SK-N-SH (cell line): ENCODE measurements around the gene THSD4. TPM values are rescaled to one million over a fixed set of nuclear protein-coding genes. Genes with fewer than 3 reads are reported as not detected.

ENCODE experiments used
- CTCF ChIA-PET: fragments of 300-600, 350-600 bp; formaldehyde crosslinking; extraction: SDS; loops from one replicate; lab custom pipeline; 2021; lab: Yijun Ruan, JAX
- POLR2A ChIA-PET: fragments of 350-600 bp; sonication (Branson Sonifier 250); formaldehyde crosslinking; extraction: SDS; loops from one replicate; lab custom pipeline; 2020; ENCODE audit warnings: antibody characterized with exemption, inconsistent platforms; lab: Yijun Ruan, JAX
- DNase-seq: peaks from one replicate; pipeline ENCODE4 v3.0.0; 2012
- H2AFZ ChIP-seq: fragments of 200-600 bp; sonication (generic); 2 replicates; pipeline ENCODE4 v1.8.1; 2016; ENCODE audit warnings: antibody characterized with exemption, mild to moderate bottlenecking, low read depth
- H3F3A ChIP-seq: fragments of 200-600 bp; sonication (generic); replicated peaks from 2 replicates; pipeline ENCODE3; 2016; ENCODE audit warnings: antibody characterized with exemption, mild to moderate bottlenecking; ENCODE audit not compliant: insufficient read depth
- H3K27ac ChIP-seq, 2 experiments: fragments of 200-500 bp in 1 of 2; fragments of 200-600 bp in 1 of 2; sonication (Bioruptor generic) in 1 of 2; sonication (generic), shearing (Covaris generic) in 1 of 2; 2 replicates each; pipeline versions ENCODE4 v1.5.1 to v1.6.1; 2014 to 2016; ENCODE audit warnings: low read depth in 2 of 2, inconsistent platforms in 1 of 2, low read length in 1 of 2, mild to moderate bottlenecking in 1 of 2, mixed read lengths in 1 of 2
- H3K27me3 ChIP-seq: fragments of 200-600 bp; sonication (generic), shearing (Covaris generic); 2 replicates; pipeline ENCODE4 v1.6.1; 2016; ENCODE audit warnings: mixed run types; ENCODE audit not compliant: insufficient read depth
- H3K36me3 ChIP-seq, 2 experiments: fragments of 200-500 bp in 1 of 2; fragments of 200-600 bp in 1 of 2; sonication (Bioruptor generic) in 1 of 2; sonication (generic) in 1 of 2; replicated peaks in 1 of 2; 2 replicates each; pipeline versions ENCODE3 to v1.5.1; 2014 to 2016; ENCODE audit warnings: low read length in 1 of 2, mild to moderate bottlenecking in 1 of 2; ENCODE audit not compliant: insufficient read depth in 2 of 2, control insufficient read depth in 1 of 2
- H3K4me1 ChIP-seq, 2 experiments: fragments of 200-500 bp in 1 of 2; fragments of 200-600 bp in 1 of 2; sonication (Bioruptor generic) in 1 of 2; sonication (generic), shearing (Covaris generic) in 1 of 2; 2 replicates each; pipeline versions ENCODE4 v1.5.1 to v1.6.1; 2014 to 2016; ENCODE audit warnings: low read depth in 1 of 2, low read length in 1 of 2, mixed run types in 1 of 2; ENCODE audit not compliant: insufficient read depth in 2 of 2, control insufficient read depth in 1 of 2
- H3K4me2 ChIP-seq: fragments of 200-600 bp; sonication (generic), shearing (Covaris generic); 2 replicates; pipeline ENCODE4 v1.6.1; 2017; ENCODE audit warnings: mixed run types
- H3K4me3 ChIP-seq, 2 experiments: fragments of 200-500 bp in 1 of 2; fragments of 200-600 bp in 1 of 2; sonication (Bioruptor generic) in 1 of 2; sonication (generic), shearing (Covaris generic) in 1 of 2; 2 replicates each; pipeline versions ENCODE4 v1.5.1 to v1.8.1; 2014 to 2016; ENCODE audit warnings: low read depth in 2 of 2, inconsistent platforms in 1 of 2, low read length in 1 of 2, mild to moderate bottlenecking in 1 of 2, mixed read lengths in 1 of 2, moderate library complexity in 1 of 2
- H3K79me2 ChIP-seq: fragments of 200-600 bp; sonication (generic); 2 replicates; pipeline ENCODE4 v1.8.1; 2017; ENCODE audit warnings: mild to moderate bottlenecking; ENCODE audit not compliant: insufficient read depth
- H3K9ac ChIP-seq: fragments of 200-600 bp; sonication (generic); 2 replicates; pipeline ENCODE4 v1.6.1; 2017; ENCODE audit warnings: mixed run types
- H3K9me2 ChIP-seq: fragments of 200-600 bp; sonication (generic); 2 replicates; pipeline ENCODE4 v1.6.1; 2017; ENCODE audit warnings: mixed run types
- H3K9me3 ChIP-seq: fragments of 200-600 bp; sonication (generic); 2 replicates; pipeline ENCODE4 v1.6.1; 2017; ENCODE audit warnings: mixed run types, mild to moderate bottlenecking, moderate library complexity
- H4K20me1 ChIP-seq: fragments of 200-600 bp; sonication (generic); 2 replicates; pipeline ENCODE4 v1.6.1; 2017; ENCODE audit warnings: mild to moderate bottlenecking, mixed run types; ENCODE audit not compliant: insufficient read depth
- CHD2 ChIP-seq: fragments of 150-350 bp; IDR thresholded peaks from 2 replicates; pipeline ENCODE4 v1.6.1; 2018; ENCODE audit warnings: low read length; ENCODE audit not compliant: partially characterized antibody
- CTCF ChIP-seq: fragments of 200-600 bp; sonication (generic); IDR thresholded peaks from 2 replicates; pipeline ENCODE4 v1.6.1; 2017; ENCODE audit warnings: antibody characterized with exemption, mild to moderate bottlenecking, moderate library complexity
- ELF1 ChIP-seq: IDR thresholded peaks from 2 replicates; pipeline ENCODE4 v1.4.0; 2012
- FOSL2 ChIP-seq: IDR thresholded peaks from 2 replicates; pipeline ENCODE4 v1.4.0; 2012; ENCODE audit warnings: low read depth, mild to moderate bottlenecking, moderate library complexity, borderline replicate concordance
- FOXJ3 ChIP-seq: sonication (generic); formaldehyde crosslinking; IDR thresholded peaks from 2 replicates; pipeline ENCODE4 v1.5.1; 2020; ENCODE audit warnings: mild to moderate bottlenecking, missing genetic modification reagents
- GABPA ChIP-seq: IDR thresholded peaks from 2 replicates; pipeline ENCODE4 v1.4.0; 2012; ENCODE audit warnings: low read depth, mild to moderate bottlenecking
- GATA2 ChIP-seq: sonication (generic); formaldehyde crosslinking; IDR thresholded peaks from 2 replicates; pipeline ENCODE4 v1.5.0; 2020; ENCODE audit warnings: mild to moderate bottlenecking, missing genetic modification reagents
- MAX ChIP-seq: IDR thresholded peaks from 2 replicates; pipeline ENCODE4 v1.4.0; 2012; ENCODE audit warnings: low read depth
- MEF2A ChIP-seq: IDR thresholded peaks from 2 replicates; pipeline ENCODE4 v1.4.0; 2012; ENCODE audit warnings: low read depth, borderline replicate concordance
- NFIC ChIP-seq: IDR thresholded peaks from 2 replicates; pipeline ENCODE4 v1.4.0; 2012; ENCODE audit warnings: borderline replicate concordance
- NRF1 ChIP-seq: IDR thresholded peaks from 2 replicates; pipeline ENCODE4 v1.6.1; 2012; ENCODE audit warnings: low read depth, mild to moderate bottlenecking, low read length
- PBX3 ChIP-seq: IDR thresholded peaks from 2 replicates; pipeline ENCODE4; 2012
- POLR2AphosphoS5 ChIP-seq: IDR thresholded peaks from 2 replicates; pipeline ENCODE4 v1.6.1; 2012; ENCODE audit warnings: low read depth, low read length
- RCOR1 ChIP-seq: fragments of 150-350 bp; IDR thresholded peaks from 2 replicates; pipeline ENCODE4 v1.6.1; 2017; ENCODE audit warnings: antibody characterized with exemption, low read length
- RXRA ChIP-seq: IDR thresholded peaks from 2 replicates; pipeline ENCODE4 v1.4.0; 2012; ENCODE audit warnings: low read depth, mild to moderate bottlenecking, borderline replicate concordance
- TAF1 ChIP-seq: IDR thresholded peaks from 2 replicates; pipeline ENCODE4 v1.6.1; 2012; ENCODE audit warnings: low read depth, mild to moderate bottlenecking, low read length, moderate library complexity, borderline replicate concordance
- TCF12 ChIP-seq: IDR thresholded peaks from 2 replicates; pipeline ENCODE4 v1.4.0; 2012
- TEAD4 ChIP-seq: IDR thresholded peaks from 2 replicates; pipeline ENCODE4 v1.4.0; 2012; ENCODE audit warnings: mild to moderate bottlenecking, borderline replicate concordance; ENCODE audit not compliant: insufficient read depth
- USF1 ChIP-seq: IDR thresholded peaks from 2 replicates; pipeline ENCODE4 v1.4.0; 2012; ENCODE audit warnings: low read depth, borderline replicate concordance
- ZBTB33 ChIP-seq: IDR thresholded peaks from 2 replicates; pipeline ENCODE4 v1.4.0; 2012; ENCODE audit warnings: low read depth, borderline replicate concordance
- WGBS: methylation state at CpG from one replicate; pipeline ENCODE4 v1.1.6; 2017; ENCODE audit warnings: low lambda C conversion rate; 5-methylcytosine and 5-hydroxymethylcytosine counted together
- polyA plus RNA-seq, 3 experiments: library from polyadenylated mRNA; depleted of rRNA; stranded (reverse); fragments of >200 nt; gene quantifications; 2 replicates each; pipeline ENCODE4 v1.2.3, GENCODE V29; 2012

The THSD4 gene
- polyA plus RNA-seq, 1 of the 3 experiments (the other 2 are of a cell fraction) = 79.1 TPM

GRCh38 chr15:71781179-71781964 lies 666.1 kb downstream of the THSD4 start:
- ChIA-PET POLR2A (no interaction called here), CTCF (interaction anchor here (0.9 to 7.7 kb wide), 16 partner anchors 9 to 387 kb away, joined by 3 to 58 read pairs (median 6); no protein-coding TSS in a partner anchor)
- TF ChIP-seq TCF12 (no peak), TAF1 (no peak), USF1 (no peak), POLR2AphosphoS5 (no peak), NRF1 (no peak), ZBTB33 (no peak), PBX3 (no peak), NFIC (no peak), MAX (no peak), TEAD4 (no peak), CTCF (no peak), GABPA (no peak), CHD2 (no peak), GATA2 (CRISPR knock-in tag) (no peak), FOXJ3 (CRISPR knock-in tag) (no peak), RXRA (no peak), ELF1 (no peak), FOSL2 (no peak), MEF2A (no peak), RCOR1 (no peak)
- Histone ChIP-seq H3K4me1 (peaks cover 0 to 5% of the 10 kb centered on the region in 2 experiments; a peak in 1 of 4 replicates), H4K20me1 (no peaks in the 10 kb centered on the region), H3F3A (peaks cover 12% of the 10 kb centered on the region), H3K4me3 (no peak overlapping the region), H3K9me3 (no peaks in the 10 kb centered on the region), H2AFZ (no peak overlapping the region), H3K36me3 (no peaks in the 10 kb centered on the region), H3K27ac (no peak overlapping the region), H3K4me2 (no peak overlapping the region), H3K27me3 (no peaks in the 10 kb centered on the region), H3K79me2 (no peaks in the 10 kb centered on the region), H3K9me2 (no peaks in the 10 kb centered on the region), H3K9ac (no peak overlapping the region)
- DNase-seq = no peak
- 87% methylated on average over 9 of the region's 9 CpGs for WGBS
